H1 (cell line): Measurements from ENCODE around the gene LIPI. TPM values are rescaled to one million over a fixed set of nuclear protein-coding genes. Genes with fewer than 3 reads are reported as not detected.
A peak's percentile ranks its signal among the peaks of the same experiment; 100 is the strongest.

Experiments used
- CTCF ChIA-PET: fragments of 300-600 bp; sonication (Branson Sonifier 250); formaldehyde crosslinking; loops from one replicate; lab custom pipeline; 2021; ENCODE audit not compliant: partially characterized antibody; lab: Charles Lee
- POLR2A ChIA-PET: fragments of 300-600 bp; sonication (Branson Sonifier 250); formaldehyde crosslinking; loops from one replicate; lab custom pipeline; 2021; ENCODE audit warnings: inconsistent platforms; ENCODE audit not compliant: partially characterized antibody; lab: Charles Lee
- DNase-seq, 2 experiments: peaks; one replicate each; pipeline versions ENCODE4 v3.0.0 to v3.0.0-alpha.2; 2010 to 2022; ENCODE audit warnings: low spot score in 2 of 2, low read depth in 1 of 2, mixed read lengths in 1 of 2
- FAIRE-seq: peaks from 2 replicates; lab custom pipeline; 2011; peaks lifted over from hg19 to GRCh38; lab: Jason Lieb, UNC
- H2AFZ ChIP-seq: 2 replicates; pipeline ENCODE4 v1.8.1; 2012; ENCODE audit warnings: low read length, inconsistent platforms
- H2AK5ac ChIP-seq: 2 replicates; pipeline ENCODE4 v1.6.1; 2013; ENCODE audit warnings: low read depth, low read length
- H2BK120ac ChIP-seq: replicated peaks from 2 replicates; pipeline ENCODE3; 2013; ENCODE audit warnings: low read depth, low read length, inconsistent platforms
- H2BK12ac ChIP-seq: 2 replicates; pipeline ENCODE4 v1.6.1; 2013; ENCODE audit warnings: low read depth, low read length
- H2BK15ac ChIP-seq: 2 replicates; pipeline ENCODE4 v1.6.1; 2013; ENCODE audit warnings: low read length
- H2BK20ac ChIP-seq: 2 replicates; pipeline ENCODE4 v1.6.1; 2013; ENCODE audit warnings: low read length
- H2BK5ac ChIP-seq: 2 replicates; pipeline ENCODE4 v1.6.1; 2013; ENCODE audit warnings: low read depth, low read length
- H3K14ac ChIP-seq: 2 replicates; pipeline ENCODE4 v1.6.1; 2013; ENCODE audit warnings: inconsistent platforms; ENCODE audit not compliant: insufficient read length
- H3K18ac ChIP-seq: 2 replicates; pipeline ENCODE4 v1.6.1; 2013; ENCODE audit warnings: low read length; ENCODE audit errors: extremely low read depth
- H3K23ac ChIP-seq: 2 replicates; pipeline ENCODE4 v1.6.1; 2013; ENCODE audit warnings: inconsistent platforms; ENCODE audit not compliant: insufficient read length
- H3K23me2 ChIP-seq: 2 replicates; pipeline ENCODE4 v1.6.1; 2013; ENCODE audit warnings: low read depth, low read length
- H3K27ac ChIP-seq: 2 replicates; pipeline ENCODE4 v1.6.1; 2011; ENCODE audit warnings: low read depth, low read length, inconsistent platforms
- H3K27me3 ChIP-seq, 4 experiments: replicated peaks in 1 of 4; 1 replicate in 1 of 4; 2 replicates in 3 of 4; pipeline versions ENCODE4 v1.6.1 to v1.8.1; 2011 to 2013; ENCODE audit warnings: low read length in 3 of 4, mild to moderate bottlenecking in 3 of 4, inconsistent platforms in 2 of 4, mixed read lengths in 2 of 4, moderate library complexity in 1 of 4; ENCODE audit not compliant: control insufficient read depth in 3 of 4, insufficient read depth in 3 of 4; ENCODE audit errors: extremely low read depth in 1 of 4
- H3K36me3 ChIP-seq, 4 experiments: 2 replicates each; pipeline versions ENCODE4 v1.6.1 to v1.8.1; 2011 to 2013; ENCODE audit warnings: mild to moderate bottlenecking in 4 of 4, low read length in 3 of 4, moderate library complexity in 2 of 4, control low read depth in 1 of 4, inconsistent platforms in 1 of 4; ENCODE audit not compliant: insufficient read depth in 4 of 4, control insufficient read depth in 2 of 4
- H3K4ac ChIP-seq: replicated peaks from 2 replicates; pipeline ENCODE3; 2013; ENCODE audit warnings: low read length, low read depth, mixed read lengths, inconsistent platforms; ENCODE audit not compliant: insufficient read length
- H3K4me1 ChIP-seq, 4 experiments: replicated peaks in 1 of 4; 1 replicate in 1 of 4; 2 replicates in 3 of 4; pipeline versions ENCODE4 v1.6.1 to v1.8.1; 2011 to 2013; ENCODE audit warnings: low read length in 3 of 4, inconsistent platforms in 2 of 4, mixed read lengths in 1 of 4; ENCODE audit not compliant: insufficient read depth in 4 of 4, control insufficient read depth in 3 of 4
- H3K4me2 ChIP-seq, 2 experiments: 2 replicates each; pipeline versions ENCODE4 v1.6.1 to v1.8.1; 2011 to 2013; ENCODE audit warnings: low read depth in 2 of 2, low read length in 2 of 2, control low read depth in 1 of 2, inconsistent platforms in 1 of 2, mild to moderate bottlenecking in 1 of 2; ENCODE audit not compliant: insufficient read depth in 1 of 2
- H3K4me3 ChIP-seq, 4 experiments: fragments of 200-600, 300-600 bp in 1 of 4; sonication (generic), shearing (Covaris generic), sonication (Bioruptor Twin) in 1 of 4; 2 replicates each; pipeline versions ENCODE4 v1.5.1 to v1.8.1; 2011 to 2016; ENCODE audit warnings: low read length in 4 of 4, low read depth in 3 of 4, control low read depth in 2 of 4, inconsistent platforms in 2 of 4, mild to moderate bottlenecking in 2 of 4, mixed read lengths in 1 of 4, moderate library complexity in 1 of 4; ENCODE audit not compliant: insufficient read depth in 2 of 4; ENCODE audit errors: extremely low read depth in 1 of 4
- H3K56ac ChIP-seq: replicated peaks from 2 replicates; pipeline ENCODE3; 2013; ENCODE audit warnings: low read depth, mild to moderate bottlenecking, mixed read lengths, low read length, inconsistent platforms; ENCODE audit not compliant: insufficient read length
- H3K79me1 ChIP-seq: 2 replicates; pipeline ENCODE4 v1.6.1; 2013; ENCODE audit warnings: low read depth, low read length, control low read depth
- H3K79me2 ChIP-seq, 2 experiments: 2 replicates each; pipeline versions ENCODE4 v1.6.1 to v1.8.1; 2012 to 2013; ENCODE audit warnings: low read length in 2 of 2, mild to moderate bottlenecking in 2 of 2, inconsistent platforms in 1 of 2; ENCODE audit not compliant: insufficient read depth in 2 of 2, control insufficient read depth in 1 of 2
- H3K9ac ChIP-seq, 4 experiments: replicated peaks in 1 of 4; 1 replicate in 1 of 4; 2 replicates in 3 of 4; pipeline versions ENCODE4 v1.6.1 to v1.8.1; 2011 to 2013; ENCODE audit warnings: low read depth in 3 of 4, low read length in 3 of 4, control low read depth in 2 of 4, mild to moderate bottlenecking in 2 of 4, moderate library complexity in 2 of 4, inconsistent platforms in 1 of 4; ENCODE audit errors: extremely low read depth in 1 of 4
- H3K9me3 ChIP-seq, 2 experiments: 2 replicates each; pipeline versions ENCODE4 v1.6.1 to v1.8.1; 2012 to 2013; ENCODE audit warnings: mild to moderate bottlenecking in 2 of 2, moderate library complexity in 2 of 2, control low read depth in 1 of 2, inconsistent platforms in 1 of 2, low read depth in 1 of 2, low read length in 1 of 2, mixed read lengths in 1 of 2; ENCODE audit not compliant: insufficient read depth in 2 of 2
- H4K20me1 ChIP-seq, 2 experiments: replicated peaks in 1 of 2; 2 replicates each; pipeline versions ENCODE3 to v1.8.1; 2011 to 2013; ENCODE audit warnings: inconsistent platforms in 2 of 2, low read length in 2 of 2, mild to moderate bottlenecking in 1 of 2; ENCODE audit not compliant: insufficient read depth in 2 of 2, control insufficient read depth in 1 of 2
- H4K5ac ChIP-seq: 2 replicates; pipeline ENCODE4 v1.6.1; 2013; ENCODE audit warnings: low read length, low read depth, mixed read lengths, inconsistent platforms; ENCODE audit not compliant: insufficient read length
- H4K8ac ChIP-seq: 2 replicates; pipeline ENCODE4 v1.8.0; 2013; ENCODE audit warnings: mild to moderate bottlenecking, moderate library complexity, low read length, inconsistent platforms; ENCODE audit not compliant: insufficient read depth; ENCODE audit errors: extremely low read depth
- H4K91ac ChIP-seq: replicated peaks from 2 replicates; pipeline ENCODE3; 2013; ENCODE audit warnings: low read length, mixed read lengths, inconsistent platforms; ENCODE audit not compliant: insufficient read length
- BRCA1 ChIP-seq: IDR thresholded peaks from 2 replicates; pipeline ENCODE4 v1.6.1; 2012; ENCODE audit warnings: low read depth, low read length, improper control_type of control experiment
- CTBP2 ChIP-seq: IDR thresholded peaks from 2 replicates; pipeline ENCODE4 v1.7.0; 2011; ENCODE audit warnings: borderline replicate concordance, mild to moderate bottlenecking, moderate library complexity, mixed read lengths, low read length; ENCODE audit not compliant: insufficient read depth, insufficient read length
- FOSL1 ChIP-seq: IDR thresholded peaks from 2 replicates; pipeline ENCODE4 v1.6.1; 2011; ENCODE audit warnings: mild to moderate bottlenecking, low read depth, low read length, moderate library complexity; ENCODE audit not compliant: insufficient read depth
- GABPA ChIP-seq: IDR thresholded peaks from 2 replicates; pipeline ENCODE4 v1.6.1; 2011; ENCODE audit warnings: mild to moderate bottlenecking, low read length, moderate library complexity, borderline replicate concordance; ENCODE audit not compliant: insufficient read depth
- POLR2AphosphoS5 ChIP-seq: IDR thresholded peaks from 2 replicates; pipeline ENCODE4 v1.6.1; 2011; ENCODE audit warnings: low read depth, low read length
- SIN3A ChIP-seq, 2 experiments: IDR thresholded peaks in 1 of 2; conservative IDR thresholded peaks in 1 of 2; 2 replicates each; pipeline ENCODE4 v1.6.1; 2011 to 2012; ENCODE audit warnings: low read length in 2 of 2, improper control_type of control experiment in 1 of 2, low read depth in 1 of 2, mild to moderate bottlenecking in 1 of 2
- SP1 ChIP-seq: IDR thresholded peaks from 2 replicates; pipeline ENCODE4 v1.6.1; 2011; ENCODE audit warnings: low read depth, low read length
- SP2 ChIP-seq: IDR thresholded peaks from 2 replicates; pipeline ENCODE4 v1.6.1; 2012; ENCODE audit warnings: mild to moderate bottlenecking, low read length, inconsistent platforms
- SUZ12 ChIP-seq: fragments of 200-600 bp; sonication (generic); IDR thresholded peaks from 2 replicates; pipeline ENCODE4 v1.6.1; 2012; ENCODE audit warnings: mild to moderate bottlenecking, inconsistent platforms, low read length, moderate library complexity, mixed read lengths
- TAF7 ChIP-seq: optimal IDR thresholded peaks from 2 replicates; pipeline ENCODE3; 2011; ENCODE audit warnings: low read depth, mild to moderate bottlenecking, inconsistent platforms, low read length, moderate library complexity, borderline replicate concordance
- WGBS, 2 experiments: shearing (Covaris generic) in 1 of 2; methylation state at CpG; one replicate each; pipeline versions ENCODE4 v1.1.6 to v1.1.7; 2013 to 2015; ENCODE audit warnings: low lambda C conversion rate in 2 of 2, mixed read lengths in 2 of 2, inconsistent platforms in 1 of 2, low coverage in 1 of 2, missing lambda C conversion rate in 1 of 2; ENCODE audit not compliant: insufficient replicate concordance in 2 of 2, insufficient coverage in 1 of 2, insufficient read length in 1 of 2; ENCODE audit errors: extremely low coverage in 1 of 2, missing lambda C conversion rate in 1 of 2; 5-methylcytosine and 5-hydroxymethylcytosine counted together
- polyA plus RNA-seq, 7 experiments: library from polyadenylated mRNA; depleted of rRNA in 3 of 7; stranded (reverse) in 5 of 7; unstranded in 2 of 7; fragments of >200 nt in 5 of 7; fragments of 200-250 nt in 2 of 7; gene quantifications; 1 replicate in 5 of 7; 2 replicates in 1 of 7; 4 replicates in 1 of 7; pipeline versions ENCODE4 v1.2.1 to v1.2.3, GENCODE V29; 2011 to 2013; ENCODE audit warnings: missing spikeins in 2 of 7, mixed read lengths in 2 of 7
- total RNA-seq: library from RNA; stranded (reverse); fragmentation: NEBNext Ultra II Directional; extraction: Animal tissue kit (Norgen Biotek cat#: 25700); gene quantifications from 2 replicates; pipeline ENCODE4 v1.2.1, GENCODE V29; 2021
- TF ChIP-seq, protein P1 (sequence below): IDR thresholded peaks from 2 replicates; pipeline ENCODE4 v1.6.1; 2011; ENCODE audit warnings: low read depth, mild to moderate bottlenecking, low read length; ENCODE audit not compliant: insufficient read depth

LIPI gene
- total and polyA plus RNA-seq, 2 of the 8 experiments (the other 6 are each of a cell fraction or from before 2014, with no cell fraction given): not detected

DNA sequence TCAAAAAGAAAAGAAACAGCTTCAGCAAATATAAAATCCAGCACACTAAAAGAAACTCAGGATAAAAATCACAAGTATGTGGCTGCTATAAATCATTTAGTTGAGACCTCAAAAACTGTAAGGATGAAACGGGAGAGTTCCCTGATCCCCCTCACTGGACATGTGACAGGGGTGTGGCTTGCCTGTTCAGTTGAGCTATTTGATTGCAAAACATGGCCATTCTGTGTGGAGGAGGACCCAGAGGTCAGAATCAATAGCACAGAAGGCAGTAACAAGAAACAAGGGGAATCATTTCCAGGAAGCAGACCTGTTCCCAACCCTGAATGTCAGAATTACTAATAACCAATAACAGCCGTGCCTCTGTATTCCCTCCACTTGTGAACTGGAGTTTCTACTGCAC, 33.1 kb upstream of the LIPI start:
- Histone ChIP-seq H3K4me2 (no peak overlapping the region), H4K8ac (no peak overlapping the region), H2BK5ac (no peak overlapping the region), H2BK20ac (no peak overlapping the region), H2BK120ac (no peak overlapping the region), H3K4me1 (no peaks in the 10 kb centered on the region), H2BK12ac (no peak overlapping the region), H3K27me3 (no peaks in the 10 kb centered on the region), H3K27ac (no peak overlapping the region), H3K79me1 (no peaks in the 10 kb centered on the region), H3K18ac (no peak overlapping the region), H2BK15ac (no peak overlapping the region), H3K36me3 (no peaks in the 10 kb centered on the region), H3K23ac (no peak overlapping the region), H2AK5ac (no peak overlapping the region), H4K91ac (no peak overlapping the region), H3K9ac (no peak overlapping the region), H4K20me1 (no peaks in the 10 kb centered on the region), H3K4ac (no peak overlapping the region), H3K79me2 (no peaks in the 10 kb centered on the region), H3K9me3 (no peaks in the 10 kb centered on the region), H3K56ac (no peak overlapping the region), H3K14ac (no peak overlapping the region), H3K23me2 (no peaks in the 10 kb centered on the region), H2AFZ (peak overlapping the region; percentile 18; the same call in 1 of the 2 replicates), H3K4me3 (no peak overlapping the region), H4K5ac (no peak overlapping the region)
- 77% methylated on average over 2 of the region's 2 CpGs; no CpG with 5 or more reads in 1 of the 2 experiments for WGBS, 2 experiments
- POLR2A ChIA-PET: no interaction called here
- DNase-seq (no peak), FAIRE-seq (no peak)
- CTCF ChIA-PET: interaction anchor here (1.0 kb wide), 1 partner anchor 9 kb away, joined by 3 read pairs; no protein-coding TSS in a partner anchor
- TF ChIP-seq GABPA (no peak), POLR2AphosphoS5 (no peak), TAF7 (no peak), SUZ12 (no peak), FOSL1 (no peak), SP1 (no peak), SP2 (no peak), SIN3A (conservative IDR thresholded peaks at IDR 0.05 in 1 of 2, IDR thresholded peaks at IDR 0.05 in 1 of 2; ENCODE audit: low read depth in 1 of 2, low read length in 2 of 2) (no peak), BRCA1 (no peak), CTBP2 (no peak)
- TF ChIP-seq, protein P1, sequence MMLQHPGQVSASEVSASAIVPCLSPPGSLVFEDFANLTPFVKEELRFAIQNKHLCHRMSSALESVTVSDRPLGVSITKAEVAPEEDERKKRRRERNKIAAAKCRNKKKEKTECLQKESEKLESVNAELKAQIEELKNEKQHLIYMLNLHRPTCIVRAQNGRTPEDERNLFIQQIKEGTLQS: no peak
